ENCODE data around the gene SFTPA2.
"Not testable (repeated sequence)": the region's sequence is repeated elsewhere in the genome, so short reads cannot be mapped to it uniquely, and the experiment has no call there.

The SFTPA2 gene

GRCh38 chr10:79509934-79510508 is 50.2 kb downstream of the SFTPA2 start:
- not testable (repeated sequence) for DNase-seq

DNA sequence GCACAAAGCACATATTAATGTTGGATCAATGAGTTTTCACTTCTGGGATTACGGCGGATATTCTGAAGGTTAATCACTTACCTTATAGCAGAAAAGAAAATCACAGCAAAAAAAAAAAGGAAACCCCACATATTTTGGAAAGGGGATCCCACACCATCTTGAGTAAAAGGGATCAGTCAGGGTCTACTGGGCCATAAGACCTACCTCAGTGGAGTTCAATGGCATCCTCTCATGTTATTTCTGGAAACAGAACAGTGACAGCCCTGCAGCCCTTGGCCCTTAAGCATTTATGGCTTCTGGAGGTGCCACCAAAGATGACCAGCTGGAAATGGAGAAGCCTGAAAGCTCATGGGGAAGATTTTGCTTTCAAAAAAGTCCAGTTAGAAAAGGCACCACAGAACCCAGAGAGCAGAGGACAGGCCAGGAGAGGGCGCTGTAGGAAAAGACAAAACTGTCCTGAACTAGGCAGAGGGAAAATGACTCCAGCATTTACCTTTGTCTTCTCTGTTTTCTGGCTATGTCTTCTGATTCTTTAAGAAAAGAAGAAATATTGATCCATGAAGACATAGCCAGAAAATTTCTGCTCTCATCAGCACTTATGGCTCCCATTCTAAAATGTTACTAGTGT is 50.8 kb downstream of the SFTPA2 start:
- DNase-seq = not testable (repeated sequence)

- DNase-seq = not testable (repeated sequence)
Measured at GRCh38 chr10:79508245-79508644, 52.0 kb downstream of the SFTPA2 start.

GRCh38 chr10:79507440-79508167 is 52.6 kb downstream of the SFTPA2 start:
- no peak for DNase-seq
